ENCODE data around the gene SRR. TPM values are rescaled to one million over a fixed set of nuclear protein-coding genes. Genes with fewer than 3 reads are reported as not detected.
A peak's percentile ranks its signal among the peaks of the same experiment; 100 is the strongest.

Gene SRR
- total RNA-seq, 1 donor from 2014 or later = 9.3 TPM

DNA sequence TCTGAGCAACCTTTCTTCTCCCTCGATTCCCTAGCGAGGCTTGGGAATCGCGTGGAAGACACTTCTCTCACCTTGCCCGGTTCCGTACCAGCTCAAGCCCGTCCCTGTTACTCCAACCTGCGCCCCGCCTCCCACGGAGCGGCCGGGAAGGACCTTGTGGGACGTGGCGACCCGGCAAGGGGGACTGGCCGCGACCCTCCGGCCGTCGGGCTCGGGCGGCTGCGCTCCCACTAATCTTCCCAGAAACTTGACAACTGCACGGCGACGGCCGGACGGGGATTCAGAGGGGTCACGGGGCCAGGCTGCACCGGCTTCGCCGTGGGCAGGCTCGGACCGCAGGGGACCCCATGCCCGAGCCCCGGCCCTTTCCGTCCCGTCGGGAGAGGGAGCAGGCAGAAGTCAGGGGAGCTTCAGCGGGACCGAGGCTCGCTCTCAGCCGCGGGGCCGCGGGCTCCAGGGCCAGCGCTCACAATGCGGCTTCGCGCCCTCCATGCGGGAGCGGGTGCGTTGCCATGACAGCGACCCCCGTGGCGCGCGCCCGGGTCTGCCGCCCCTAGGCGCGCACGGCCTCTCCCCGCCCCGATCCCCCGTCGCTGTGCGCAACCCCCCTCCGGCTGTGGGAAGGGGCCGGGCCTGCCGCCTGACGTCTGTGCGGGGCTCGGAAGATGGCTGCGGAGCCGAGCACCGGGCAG is 33.2 kb downstream of the SRR start, which contains the start of gene SGSM2:
SGSM2 (plus strand) TSS at position 650 of the 692 bp plus-strand sequence. CDS start 188 bp downstream, outside the sequence.
- intact Hi-C loops (cut with DNase I) = loop anchor here (2.0 kb wide), 1 partner anchor 34 kb away; the partner anchor contains the start of genes SMG6 and SRR
- DNase-seq (ENCODE audit: low spot score) = no peak

DNA sequence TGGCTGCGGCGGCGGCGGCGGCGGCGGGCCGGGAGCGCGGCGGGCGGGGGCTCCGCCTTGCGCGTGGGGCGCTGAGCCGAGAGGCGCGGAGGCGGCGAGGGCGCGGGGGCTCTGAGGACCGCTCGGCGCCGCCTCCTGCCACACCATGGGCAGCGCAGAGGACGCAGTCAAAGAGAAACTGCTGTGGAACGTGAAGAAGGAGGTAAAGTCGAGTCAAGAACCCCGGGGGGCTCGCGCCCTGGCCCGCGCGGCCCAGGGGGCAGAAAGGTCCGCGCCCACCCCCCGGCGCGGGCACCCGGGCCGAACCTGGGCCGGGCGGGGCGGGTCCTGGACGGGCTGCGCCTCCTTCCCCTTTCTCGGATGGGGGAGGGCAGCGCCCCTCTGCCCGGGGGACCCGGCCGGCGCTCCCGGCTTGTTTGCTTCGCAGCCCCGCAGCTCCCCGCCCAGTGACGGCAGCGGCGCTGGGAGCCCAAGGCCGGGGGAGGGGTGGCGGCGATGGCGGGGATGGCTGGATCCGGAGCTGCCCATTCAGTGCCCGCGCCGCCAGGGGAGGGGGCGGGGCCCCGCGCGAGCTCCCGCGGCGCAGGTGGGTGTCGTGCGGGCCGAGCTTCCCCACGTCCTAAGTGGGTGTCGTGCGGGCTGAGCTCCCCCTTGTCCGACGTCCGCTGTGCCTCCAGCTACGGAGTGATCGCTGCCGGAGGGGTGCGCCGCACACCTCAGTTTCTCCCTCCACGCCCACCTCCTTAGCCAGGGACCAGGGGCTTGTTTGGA is 34.0 kb downstream of the SRR start:
- no peak for DNase-seq (ENCODE audit: low spot score)
- intact Hi-C loops (cut with DNase I) = loop anchor here (2.0 kb wide), 1 partner anchor 35 kb away; the partner anchor contains the start of genes SMG6 and SRR

DNA sequence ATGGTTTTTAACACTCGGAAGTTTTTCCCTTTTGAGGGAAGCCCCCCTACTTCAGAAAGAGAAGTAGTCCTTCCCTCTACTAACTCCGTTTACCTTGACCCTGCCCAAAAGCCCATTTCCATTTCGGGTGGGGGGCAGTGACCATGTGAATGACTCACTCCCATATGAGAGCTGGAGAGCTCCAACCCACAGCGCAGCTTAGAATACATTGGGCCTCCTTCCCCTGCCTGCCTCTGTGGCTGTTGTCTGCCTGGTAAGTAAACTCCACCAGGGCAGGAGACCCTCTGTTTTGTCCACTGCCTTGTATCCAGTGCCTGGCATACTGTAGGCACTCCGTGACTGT is 34.5 kb downstream of the SRR start:
- intact Hi-C loops (cut with DNase I) = no loop called here
- no peak for DNase-seq (ENCODE audit: low spot score)

DNA sequence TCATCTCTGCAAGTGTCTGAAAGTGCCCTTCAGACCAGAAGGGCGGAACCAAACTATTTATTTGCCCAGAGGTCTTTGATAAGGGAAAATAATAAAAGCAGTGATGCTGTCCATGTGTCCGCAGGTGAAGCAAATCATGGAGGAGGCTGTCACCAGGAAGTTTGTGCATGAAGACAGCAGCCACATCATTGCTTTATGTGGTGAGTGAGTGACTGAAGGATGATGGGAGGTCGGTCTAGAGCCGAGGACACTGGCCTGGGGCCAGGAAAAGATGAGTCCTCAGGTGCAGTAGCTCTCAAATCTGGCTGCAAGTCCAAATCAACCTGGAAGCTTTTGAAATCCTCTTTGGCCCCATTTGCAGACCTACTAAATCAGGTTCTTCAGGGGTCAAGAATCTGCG is 39.7 kb downstream of the SRR start:
- intact Hi-C loops (cut with DNase I) = no loop called here
- DNase-seq (ENCODE audit: low spot score) = no peak

DNA sequence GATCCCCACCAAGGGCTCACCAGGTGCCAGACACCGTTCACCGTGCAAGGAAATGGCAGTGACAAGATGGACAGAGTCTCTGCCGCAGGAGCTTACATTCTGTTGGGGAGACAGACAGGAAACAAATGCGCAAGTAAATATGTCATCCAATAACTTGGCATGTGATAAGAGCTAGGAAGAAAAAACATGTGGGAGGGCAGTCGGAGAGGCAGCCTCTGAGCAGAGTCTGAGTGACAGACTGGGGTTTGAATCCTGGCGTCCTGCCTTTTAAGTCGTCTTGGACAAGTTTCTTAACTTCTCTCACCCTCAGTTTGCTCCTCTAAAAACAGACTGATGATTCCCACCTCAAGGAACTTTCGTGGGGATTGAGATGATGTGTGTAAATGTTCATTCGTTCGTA is 40.8 kb downstream of the SRR start:
- intact Hi-C loops (cut with DNase I) = no loop called here
- no peak for DNase-seq (ENCODE audit: low spot score)

DNA sequence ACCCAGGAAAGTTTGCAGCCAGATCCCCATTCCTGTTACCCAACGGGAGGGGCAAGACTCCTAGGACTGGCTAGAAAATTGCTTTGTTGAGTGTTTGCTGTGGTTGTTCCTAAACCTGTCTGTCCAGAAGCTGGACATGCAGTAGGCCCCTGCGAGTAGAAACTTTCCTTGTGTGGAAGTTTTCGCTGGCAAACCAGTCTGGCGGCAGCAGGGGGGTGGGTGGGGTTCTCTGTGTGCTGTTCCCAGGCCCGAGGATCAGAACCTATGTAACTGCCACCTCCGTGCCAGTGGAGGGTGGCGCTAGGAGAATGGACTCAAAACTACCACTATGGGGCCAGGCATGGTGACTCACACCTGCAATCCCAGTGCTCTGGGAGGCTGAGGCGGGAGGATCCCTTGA is 42.7 kb downstream of the SRR start:
- no peak for DNase-seq (ENCODE audit: low spot score)
- intact Hi-C loops (cut with DNase I) = no loop called here

DNA sequence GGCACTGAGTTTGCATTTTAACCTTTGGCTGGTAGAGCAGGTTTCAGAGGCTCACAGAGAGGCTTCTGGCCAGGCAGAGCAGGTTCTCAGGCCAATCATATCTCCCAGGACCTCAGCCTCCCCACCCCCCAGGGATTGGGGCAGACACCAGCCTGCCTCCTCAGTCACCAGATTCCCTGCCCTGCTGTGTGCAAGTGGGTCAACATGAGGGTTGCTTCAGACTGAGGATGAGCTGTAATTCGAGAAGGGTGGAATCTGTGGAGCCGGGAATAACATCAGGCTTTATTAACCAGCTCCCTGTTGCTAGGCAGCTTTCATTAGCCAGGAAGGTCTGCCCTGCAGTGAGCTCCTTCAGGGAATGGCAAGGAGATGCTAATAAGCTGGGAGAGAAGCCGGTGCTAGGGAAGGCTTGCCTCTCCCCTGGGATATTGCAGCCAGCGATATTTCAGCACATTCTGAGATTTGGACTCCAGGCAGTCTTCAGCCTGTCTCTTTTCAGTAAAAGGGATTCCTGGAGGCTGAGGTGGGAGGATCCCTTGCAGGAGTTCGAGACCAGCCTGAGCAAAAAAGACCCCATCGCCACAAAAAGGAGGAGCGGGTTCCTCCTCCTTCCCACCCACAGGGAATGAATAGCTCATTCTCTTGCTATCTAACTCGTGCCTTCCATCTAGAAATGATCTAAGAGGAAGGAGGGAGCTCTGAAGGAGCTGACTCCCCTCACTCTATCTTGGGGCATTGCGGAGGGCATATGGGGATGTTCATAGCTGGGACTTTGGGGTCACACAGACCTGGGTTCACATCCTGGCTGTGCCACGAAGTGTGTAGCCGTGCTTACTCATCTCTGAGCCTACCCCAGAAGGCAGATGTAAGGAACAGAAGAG is 44.3 kb downstream of the SRR start:
- DNase-seq (ENCODE audit: low spot score) = no peak
- intact Hi-C loops (cut with DNase I) = no loop called here

DNA sequence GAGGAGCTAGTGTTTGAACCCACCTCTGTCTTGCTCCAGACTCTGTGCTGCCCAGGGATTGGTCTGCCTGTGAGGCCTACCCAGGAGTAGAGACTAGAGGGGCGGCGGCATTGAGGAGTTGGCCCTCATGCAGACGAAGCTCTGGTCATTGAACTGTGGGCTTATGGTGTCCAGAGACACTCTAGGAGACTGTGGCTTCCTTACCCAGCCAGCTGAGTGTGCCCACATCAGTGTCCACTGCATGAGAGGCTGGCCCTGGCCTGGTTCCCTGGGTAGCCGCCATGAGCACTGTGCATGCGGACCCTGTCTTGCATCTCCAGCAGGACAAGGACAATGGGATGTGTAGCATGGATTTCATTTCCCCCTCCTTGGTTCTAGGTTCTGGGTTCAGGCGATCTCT is 47.5 kb downstream of the SRR start:
- intact Hi-C loops (cut with DNase I) = no loop called here
- no peak for DNase-seq (ENCODE audit: low spot score)

DNA sequence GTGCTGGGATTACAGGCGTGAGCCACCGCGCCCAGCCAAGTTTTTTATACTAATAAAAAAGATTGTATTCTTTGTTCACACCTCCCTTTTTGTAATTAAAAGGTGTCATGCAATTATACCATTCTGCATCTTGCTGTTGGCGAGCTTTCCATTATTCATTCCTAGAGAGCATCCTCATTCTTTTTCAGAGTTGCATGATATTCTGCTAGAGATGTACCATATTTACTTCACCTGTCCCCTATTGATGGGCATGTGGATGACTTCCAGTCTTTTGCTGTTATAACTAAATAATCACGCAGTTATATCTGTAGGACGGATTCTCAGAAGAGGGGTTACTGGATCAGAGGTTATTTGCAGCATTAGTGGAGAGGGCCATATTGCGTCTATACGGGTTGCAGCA is 50.6 kb downstream of the SRR start:
- intact Hi-C loops (cut with DNase I) = no loop called here
- DNase-seq (ENCODE audit: low spot score) = no peak

DNA sequence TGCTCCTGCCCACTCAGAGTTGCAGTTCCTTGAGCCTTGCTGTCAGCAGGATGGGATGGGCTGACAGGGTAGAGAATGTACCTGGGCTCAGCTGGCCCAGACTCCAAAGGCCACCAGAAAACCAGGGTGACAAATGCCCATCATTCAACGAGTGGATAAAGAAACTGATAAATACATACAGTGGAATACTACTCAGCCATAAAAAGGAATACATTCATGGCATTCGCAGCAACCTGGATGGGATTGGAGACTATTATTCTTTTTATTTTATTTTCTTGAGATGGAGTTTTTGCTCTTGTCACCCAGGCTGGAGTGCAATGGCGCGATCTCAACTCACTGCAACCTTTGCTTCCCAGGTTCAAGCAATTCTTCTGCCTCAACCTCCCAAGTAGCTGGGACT is 53.5 kb downstream of the SRR start:
- intact Hi-C loops (cut with DNase I) = no loop called here
- DNase-seq (ENCODE audit: low spot score) = no peak

DNA sequence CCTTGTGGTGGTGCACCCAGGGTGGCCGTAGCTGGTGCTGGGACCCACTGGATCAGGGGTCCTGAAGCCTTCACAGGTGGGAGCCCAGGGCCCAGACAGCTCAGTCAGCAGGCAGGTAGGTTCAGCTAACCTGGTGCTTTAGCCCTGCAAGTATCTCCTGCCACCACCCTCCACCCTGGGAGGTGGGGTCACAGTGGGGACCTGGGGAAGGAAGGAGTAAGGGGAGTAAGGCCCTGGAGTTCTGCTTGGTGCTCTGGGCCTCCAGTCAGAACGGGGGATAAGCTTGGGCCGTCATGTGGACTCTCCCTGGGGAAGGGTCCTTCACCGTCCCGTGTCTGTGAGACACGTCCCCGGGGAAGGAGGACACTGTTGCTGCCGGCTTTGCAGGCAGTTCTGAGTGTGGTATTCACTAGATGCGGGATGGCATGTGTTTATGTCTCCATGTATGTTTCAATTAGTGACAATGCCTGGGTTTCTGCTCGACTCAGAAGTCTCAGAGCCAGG is 54.2 kb downstream of the SRR start:
- DNase-seq (ENCODE audit: low spot score) = no peak

DNA sequence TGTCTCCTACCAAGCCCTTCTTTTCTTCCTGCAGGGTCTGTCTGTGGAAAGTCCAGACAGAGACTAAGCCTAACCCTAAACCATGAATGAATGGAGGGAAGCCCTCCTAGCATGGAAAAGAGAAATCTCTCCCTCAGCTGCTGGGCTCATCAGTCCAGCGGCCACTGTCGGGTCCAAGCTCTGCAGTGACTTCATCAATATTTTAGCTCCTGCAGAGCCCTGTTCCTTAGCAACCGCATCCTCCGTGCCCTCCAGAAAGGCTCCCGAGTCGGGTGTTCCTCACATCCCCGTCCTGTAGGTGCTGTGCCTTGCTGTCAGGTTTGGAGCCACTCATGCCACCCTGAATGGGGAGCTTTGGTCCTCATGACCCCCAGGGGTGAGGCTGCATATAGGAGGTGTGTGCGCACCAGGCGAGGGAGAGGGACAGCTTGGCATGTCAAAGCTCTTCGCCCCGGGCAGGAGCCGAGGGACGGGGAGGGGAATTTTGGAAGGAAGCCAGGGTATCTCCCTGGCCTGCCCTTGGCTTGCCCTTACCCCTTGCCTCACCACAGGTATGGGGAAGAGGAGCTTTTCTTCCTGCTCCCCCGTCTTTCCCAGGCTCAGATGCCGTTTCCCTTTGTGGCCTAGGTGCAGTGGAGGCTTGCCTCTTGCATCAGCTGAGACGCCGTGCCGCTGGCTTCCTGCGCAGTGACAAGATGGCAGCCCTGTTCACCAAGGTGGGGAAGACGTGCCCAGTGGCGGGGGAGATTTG is 57.4 kb downstream of the SRR start:
- DNase-seq (ENCODE audit: low spot score) = no peak
- intact Hi-C loops (cut with DNase I) = no loop called here

More for the DNA sequence above, 54.2 kb downstream of the SRR start:
- intact Hi-C loops (cut with DNase I) = no loop called here

DNA sequence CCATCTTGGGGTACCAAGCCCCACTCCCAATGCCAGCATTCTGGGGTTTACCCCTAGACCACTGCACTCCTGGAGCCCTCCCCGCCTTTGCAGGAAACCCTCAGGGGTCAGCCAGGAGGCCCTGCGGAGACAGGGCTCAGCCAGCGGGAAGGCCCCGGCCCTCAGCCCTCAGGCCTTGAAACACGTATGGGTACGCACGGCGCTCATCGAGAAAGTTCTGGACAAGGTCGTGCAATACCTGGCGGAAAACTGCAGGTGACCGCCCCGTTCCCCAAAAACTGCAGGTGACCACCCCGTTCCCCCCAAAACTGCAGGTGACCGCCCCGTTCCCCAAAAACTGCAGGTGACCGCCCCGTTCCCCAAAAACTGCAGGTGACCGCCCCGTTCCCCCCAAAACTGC is 58.3 kb downstream of the SRR start:
- no peak for DNase-seq (ENCODE audit: low spot score)
- intact Hi-C loops (cut with DNase I) = no loop called here

DNA sequence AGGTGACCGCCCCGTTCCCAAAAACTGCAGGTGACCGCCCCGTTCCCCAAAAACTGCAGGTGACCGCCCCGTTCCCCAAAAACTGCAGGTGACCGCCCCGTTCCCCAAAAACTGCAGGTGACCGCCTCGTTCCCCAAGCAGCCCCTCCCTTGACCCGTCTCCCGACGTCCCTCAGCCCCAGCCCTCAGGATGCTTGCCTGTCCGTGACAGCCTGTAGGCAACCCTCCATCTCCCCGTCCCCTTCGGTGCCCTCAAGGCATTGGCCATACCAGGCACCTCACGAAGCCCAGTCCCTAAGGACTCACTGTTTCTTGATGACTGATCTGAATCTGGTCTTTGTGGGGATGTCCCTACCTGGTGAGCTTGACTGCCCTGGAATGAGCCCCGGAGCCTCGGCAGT is 58.7 kb downstream of the SRR start:
- intact Hi-C loops (cut with DNase I) = no loop called here

DNA sequence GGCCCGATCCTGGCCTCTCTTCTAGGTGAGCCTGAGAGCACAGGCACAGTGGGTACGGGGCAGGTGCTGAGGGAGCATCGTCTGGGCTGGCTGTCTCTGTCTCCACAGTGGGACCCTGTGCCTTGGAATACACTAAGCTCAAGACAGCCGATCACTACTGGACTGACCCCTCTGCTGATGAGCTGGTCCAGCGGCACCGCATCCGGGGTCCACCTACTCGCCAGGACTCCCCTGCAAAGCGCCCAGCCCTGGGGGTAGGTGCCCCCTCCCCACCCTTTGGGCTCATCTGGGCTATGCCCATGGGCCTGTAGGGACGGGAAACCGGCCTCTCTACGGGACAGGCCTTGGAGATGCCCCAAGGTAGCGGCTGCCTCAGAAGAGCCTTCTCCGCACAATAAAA is 59.1 kb downstream of the SRR start:
- DNase-seq (ENCODE audit: low spot score) = no peak
- intact Hi-C loops (cut with DNase I) = no loop called here

More for the DNA sequence above, 58.7 kb downstream of the SRR start:
- no peak for DNase-seq (ENCODE audit: low spot score)

DNA sequence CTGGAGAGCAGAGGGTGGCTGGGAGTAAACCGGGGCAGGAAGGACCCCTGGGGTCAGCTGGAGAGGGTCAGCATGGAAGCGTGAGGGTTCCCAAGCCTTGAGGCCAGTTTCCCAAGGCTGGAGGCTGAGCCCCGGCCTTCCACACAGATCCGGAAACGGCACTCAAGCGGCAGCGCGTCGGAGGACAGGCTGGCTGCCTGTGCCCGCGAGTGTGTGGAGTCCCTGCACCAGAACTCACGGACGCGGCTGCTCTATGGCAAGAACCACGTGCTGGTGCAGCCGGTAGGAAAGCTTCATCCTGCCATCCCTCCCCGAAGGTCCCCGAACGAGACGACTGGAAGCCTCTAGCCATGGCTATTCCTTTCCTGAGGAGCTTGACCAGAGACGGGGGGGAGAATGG is 59.6 kb downstream of the SRR start:
- no peak for DNase-seq (ENCODE audit: low spot score)
- intact Hi-C loops (cut with DNase I) = no loop called here

DNA sequence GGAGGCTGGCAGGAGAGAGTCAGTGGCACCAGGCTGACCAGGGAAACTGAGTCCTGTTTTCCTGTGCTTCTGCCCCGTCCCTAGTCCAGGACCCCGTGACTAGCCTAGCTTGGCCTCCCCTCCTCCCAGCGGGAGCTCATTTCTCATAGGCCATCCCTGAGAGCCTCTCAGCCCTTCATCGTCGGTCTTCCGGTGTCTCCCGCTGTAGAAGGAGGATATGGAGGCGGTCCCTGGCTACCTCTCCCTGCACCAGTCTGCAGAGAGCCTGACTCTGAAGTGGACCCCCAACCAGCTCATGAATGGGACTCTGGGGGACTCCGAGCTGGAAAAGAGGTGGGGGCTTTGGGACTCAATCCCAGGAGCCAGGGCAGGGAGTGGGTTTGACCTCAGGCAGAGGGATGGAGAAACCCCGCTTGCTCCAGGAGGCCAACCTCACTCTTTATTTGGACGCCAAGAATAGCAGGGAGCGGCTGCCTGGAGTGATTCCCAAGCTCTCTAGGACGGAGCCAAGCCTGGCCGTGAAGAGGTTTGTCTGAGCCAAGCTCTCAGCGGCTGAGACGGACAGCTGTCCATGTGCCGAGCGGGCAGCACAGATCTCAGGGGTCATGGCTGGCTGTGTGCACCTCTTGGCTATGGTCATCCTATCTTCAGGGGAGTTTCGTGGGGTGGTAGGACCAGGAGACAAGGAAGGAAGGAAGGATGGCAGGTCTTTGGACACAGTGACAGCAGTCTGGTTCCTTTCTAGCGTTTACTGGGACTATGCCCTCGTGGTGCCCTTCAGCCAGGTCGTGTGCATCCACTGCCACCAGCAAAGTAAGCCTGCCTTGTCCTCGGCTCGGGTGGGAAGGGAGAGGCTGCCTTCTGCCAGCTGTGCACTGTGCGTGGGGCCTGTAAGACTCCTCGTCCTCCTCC is 60.4 kb downstream of the SRR start:
- intact Hi-C loops (cut with DNase I) = no loop called here
- DNase-seq (ENCODE audit: low spot score) = peak; percentile 85

DNA sequence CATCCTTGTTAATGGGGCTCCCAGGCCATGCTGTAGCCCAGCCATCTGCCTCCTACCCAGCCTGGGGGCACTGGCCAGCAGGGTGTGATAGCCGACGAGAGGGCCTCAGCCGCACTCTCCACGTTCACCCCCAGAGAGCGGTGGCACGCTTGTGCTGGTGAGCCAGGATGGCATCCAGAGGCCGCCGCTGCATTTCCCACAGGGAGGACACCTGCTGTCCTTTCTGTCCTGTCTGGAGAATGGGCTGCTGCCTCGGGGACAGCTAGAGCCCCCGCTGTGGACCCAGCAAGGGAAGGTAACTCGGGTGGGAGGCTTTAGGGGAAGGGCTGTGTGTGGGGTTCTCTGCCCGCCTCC is 61.0 kb downstream of the SRR start:
- intact Hi-C loops (cut with DNase I) = no loop called here
- no peak for DNase-seq (ENCODE audit: low spot score)

All from cardiac septum (tissue), 1 donor.